GM12801 (cell line): Measurements from ENCODE around the gene ATOSA.

Source experiments
- TF ChIP-seq, protein P1 (sequence below): IDR thresholded peaks from one replicate; pipeline ENCODE4 v1.5.1; 2011; ENCODE audit warnings: control low read depth; ENCODE audit not compliant: insufficient read length; ENCODE audit errors: extremely low read depth

Gene ATOSA

DNA sequence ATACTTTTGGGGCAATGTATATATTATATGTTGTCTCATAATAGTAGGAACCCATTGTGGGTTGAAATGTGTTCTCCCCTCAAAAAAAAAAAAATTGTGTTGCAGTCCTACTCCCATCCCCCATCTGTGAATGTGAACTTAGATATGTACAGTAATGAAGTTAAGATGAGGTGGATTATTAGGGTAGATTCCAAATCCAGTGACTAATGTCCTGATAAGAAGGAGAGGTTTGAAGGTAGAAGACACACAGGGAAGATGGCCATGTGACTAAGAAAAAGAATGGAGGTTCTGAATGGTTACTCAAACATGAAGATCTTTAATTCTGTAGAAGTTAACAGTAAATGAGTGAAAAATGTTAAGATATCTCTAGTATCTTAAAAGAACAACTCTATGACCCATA is 3.0 kb upstream of the ATOSA start:
- TF ChIP-seq, protein P1, sequence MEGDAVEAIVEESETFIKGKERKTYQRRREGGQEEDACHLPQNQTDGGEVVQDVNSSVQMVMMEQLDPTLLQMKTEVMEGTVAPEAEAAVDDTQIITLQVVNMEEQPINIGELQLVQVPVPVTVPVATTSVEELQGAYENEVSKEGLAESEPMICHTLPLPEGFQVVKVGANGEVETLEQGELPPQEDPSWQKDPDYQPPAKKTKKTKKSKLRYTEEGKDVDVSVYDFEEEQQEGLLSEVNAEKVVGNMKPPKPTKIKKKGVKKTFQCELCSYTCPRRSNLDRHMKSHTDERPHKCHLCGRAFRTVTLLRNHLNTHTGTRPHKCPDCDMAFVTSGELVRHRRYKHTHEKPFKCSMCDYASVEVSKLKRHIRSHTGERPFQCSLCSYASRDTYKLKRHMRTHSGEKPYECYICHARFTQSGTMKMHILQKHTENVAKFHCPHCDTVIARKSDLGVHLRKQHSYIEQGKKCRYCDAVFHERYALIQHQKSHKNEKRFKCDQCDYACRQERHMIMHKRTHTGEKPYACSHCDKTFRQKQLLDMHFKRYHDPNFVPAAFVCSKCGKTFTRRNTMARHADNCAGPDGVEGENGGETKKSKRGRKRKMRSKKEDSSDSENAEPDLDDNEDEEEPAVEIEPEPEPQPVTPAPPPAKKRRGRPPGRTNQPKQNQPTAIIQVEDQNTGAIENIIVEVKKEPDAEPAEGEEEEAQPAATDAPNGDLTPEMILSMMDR = no peak

- TF ChIP-seq, protein P1 = no peak
Observed at GRCh38 chr15:52681441-52681840, 2.3 kb upstream of the ATOSA start.

GRCh38 chr15:52680761-52681160 is 1.6 kb upstream of the ATOSA start:
- TF ChIP-seq, protein P1 = no peak

GRCh38 chr15:52680041-52680391 is 828 bp upstream of the ATOSA start:
- TF ChIP-seq, protein P1 = no peak

GRCh38 chr15:52678468-52679231 is 538 bp downstream of the ATOSA start:
- TF ChIP-seq, protein P1 = no peak

GRCh38 chr15:52677593-52678467 is 1.4 kb downstream of the ATOSA start:
- TF ChIP-seq, protein P1 = no peak

DNA sequence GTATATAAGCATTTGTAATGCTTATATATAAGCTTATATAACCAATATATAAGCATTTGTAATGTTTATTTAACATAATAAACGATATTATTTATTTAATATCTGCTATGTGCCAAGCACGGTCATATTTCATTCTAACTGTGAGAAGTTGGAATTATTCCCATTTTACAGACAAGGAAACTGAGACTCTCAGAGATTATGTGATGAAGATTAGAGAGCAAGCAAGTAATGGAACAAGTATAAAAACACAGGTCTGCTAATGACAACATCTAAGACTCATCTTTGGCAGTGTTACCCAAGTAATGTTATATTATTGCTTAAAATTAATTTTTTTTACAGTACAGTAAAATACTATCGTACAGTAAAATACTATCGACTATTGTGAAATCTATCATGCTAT is 4.4 kb downstream of the ATOSA start:
- TF ChIP-seq, protein P1 = no peak
